Mucosa of rectum (tissue), 2 donors: ENCODE results near the gene SEC16B.
A peak's percentile ranks its signal among the peaks of the same experiment; 100 is the strongest.

Experiments
- H3K27ac ChIP-seq, 2 donors: one replicate each; pipeline ENCODE4 v1.7.0; 2013; ENCODE audit warnings: inconsistent platforms in 2 of 2, low read depth in 2 of 2, low read length in 2 of 2
- H3K27me3 ChIP-seq, 2 donors: one replicate each; pipeline ENCODE4 v1.7.0; 2013; ENCODE audit warnings: low read length in 2 of 2; ENCODE audit not compliant: control insufficient read depth in 2 of 2, insufficient read depth in 2 of 2
- H3K36me3 ChIP-seq, 2 donors: one replicate each; pipeline ENCODE4 v1.7.0; 2013; ENCODE audit warnings: low read length in 2 of 2; ENCODE audit not compliant: control insufficient read depth in 2 of 2, insufficient read depth in 2 of 2
- H3K4me1 ChIP-seq, 2 donors: one replicate each; pipeline ENCODE4 v1.7.0; 2013; ENCODE audit warnings: low read length in 2 of 2, mild to moderate bottlenecking in 1 of 2; ENCODE audit not compliant: control insufficient read depth in 2 of 2, insufficient read depth in 2 of 2
- H3K4me3 ChIP-seq, 2 donors: one replicate each; pipeline ENCODE4 v1.7.0; 2013; ENCODE audit warnings: low read length in 2 of 2
- H3K9ac ChIP-seq, 2 donors: one replicate each; pipeline ENCODE4 v1.7.0; 2013; ENCODE audit warnings: low read length in 2 of 2, low read depth in 1 of 2, mild to moderate bottlenecking in 1 of 2
- H3K9me3 ChIP-seq, 2 donors: one replicate each; pipeline ENCODE4 v1.7.0; 2013; ENCODE audit warnings: low read length in 2 of 2; ENCODE audit not compliant: control insufficient read depth in 2 of 2
- donor health status: healthy.
- donor health status: Normal muscosa, but diverticular disease.

Gene SEC16B

DNA sequence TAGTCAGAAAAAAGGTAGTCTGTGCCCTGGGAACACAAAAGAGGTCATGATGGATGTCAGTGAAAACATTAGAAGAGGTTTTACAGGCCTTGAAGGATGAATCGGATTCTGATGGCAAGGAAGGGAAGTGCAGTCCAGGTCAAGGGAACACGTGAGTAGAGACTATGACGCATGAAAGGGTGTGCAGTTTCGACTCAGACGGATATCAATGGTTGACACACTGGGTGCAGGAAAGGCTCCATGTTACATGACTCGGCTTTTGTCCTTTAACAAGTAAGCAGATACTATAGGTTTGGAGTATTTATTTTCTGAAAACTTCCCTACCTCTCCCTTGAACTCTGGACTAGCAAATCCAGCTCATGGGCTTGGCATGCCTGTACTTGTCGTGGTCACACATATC is 55.3 kb downstream of the SEC16B start:
- Histone ChIP-seq H3K36me3 (no peaks in the 10 kb centered on the region), H3K27ac (no peak overlapping the region), H3K9ac (no peak overlapping the region), H3K9me3 (no peaks in the 10 kb centered on the region), H3K4me1 (no peaks in the 10 kb centered on the region), H3K4me3 (no peak overlapping the region), H3K27me3 (no peaks in the 10 kb centered on the region)

DNA sequence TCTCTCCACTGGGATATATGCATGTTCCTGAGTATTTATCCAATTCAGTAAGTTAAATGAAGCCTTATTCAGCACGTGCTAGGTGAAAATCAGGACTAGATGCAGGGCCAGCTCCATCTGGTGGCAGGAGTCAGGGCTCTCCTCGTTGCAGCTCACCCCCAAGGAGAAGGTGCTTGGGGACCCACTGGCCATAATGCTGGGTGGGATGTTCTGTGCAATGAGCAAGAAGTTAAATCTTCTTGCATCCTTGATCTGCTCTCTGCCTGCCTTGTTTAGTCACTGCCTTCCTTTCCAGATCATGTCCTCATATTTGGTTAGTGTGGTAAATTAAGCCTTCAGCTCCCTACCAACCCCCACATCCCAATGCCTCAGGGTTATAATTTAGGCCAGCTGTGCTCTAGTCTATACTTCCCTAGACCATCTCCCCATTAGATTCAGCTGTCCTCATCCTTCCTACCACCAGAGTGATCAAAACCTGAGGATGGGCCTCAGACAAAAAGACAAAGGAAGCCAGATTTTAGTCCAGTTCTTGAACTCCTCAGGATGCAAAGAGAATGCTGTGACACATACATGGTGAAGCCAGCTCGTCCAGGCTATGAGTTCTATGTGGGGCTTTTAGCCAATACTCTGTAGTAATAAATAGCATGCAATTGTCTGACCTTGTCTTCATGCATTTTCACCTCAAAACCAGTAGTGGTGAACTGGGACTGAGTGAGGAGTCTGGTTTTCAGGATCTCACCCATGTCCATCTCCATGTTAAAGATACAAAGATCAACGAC is 55.9 kb downstream of the SEC16B start:
- H3K9me3 ChIP-seq: no peaks in the 10 kb centered on the region
- no peaks in the 10 kb centered on the region for H3K4me1 ChIP-seq
- H3K36me3 ChIP-seq: no peaks in the 10 kb centered on the region
- no peak overlapping the region for H3K9ac ChIP-seq
- H3K27me3 ChIP-seq: no peaks in the 10 kb centered on the region
- H3K4me3 ChIP-seq: no peak overlapping the region
- no peak overlapping the region for H3K27ac ChIP-seq

DNA sequence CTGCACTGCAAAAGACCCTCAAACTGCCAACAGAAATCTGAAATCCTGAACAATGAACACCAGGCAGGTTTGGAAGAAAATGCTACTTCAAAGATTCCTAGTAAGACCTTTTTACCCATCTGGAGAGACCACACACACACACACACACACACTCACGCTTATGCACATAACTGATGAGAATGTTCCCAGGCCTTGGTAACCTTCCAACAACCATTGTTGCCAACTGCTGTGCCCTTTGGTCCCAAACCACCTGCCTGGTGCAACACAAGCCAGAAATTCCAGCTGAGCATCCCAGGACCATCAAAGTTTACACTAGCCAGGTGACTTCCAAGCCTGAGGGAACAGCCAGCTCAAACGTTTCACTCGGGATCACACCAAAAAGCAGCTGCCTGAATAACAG is 56.9 kb downstream of the SEC16B start:
- Histone ChIP-seq H3K36me3 (no peaks in the 10 kb centered on the region), H3K27me3 (no peaks in the 10 kb centered on the region), H3K4me3 (no peak overlapping the region), H3K9ac (no peak overlapping the region), H3K27ac (no peak overlapping the region), H3K4me1 (no peaks in the 10 kb centered on the region), H3K9me3 (no peaks in the 10 kb centered on the region)

DNA sequence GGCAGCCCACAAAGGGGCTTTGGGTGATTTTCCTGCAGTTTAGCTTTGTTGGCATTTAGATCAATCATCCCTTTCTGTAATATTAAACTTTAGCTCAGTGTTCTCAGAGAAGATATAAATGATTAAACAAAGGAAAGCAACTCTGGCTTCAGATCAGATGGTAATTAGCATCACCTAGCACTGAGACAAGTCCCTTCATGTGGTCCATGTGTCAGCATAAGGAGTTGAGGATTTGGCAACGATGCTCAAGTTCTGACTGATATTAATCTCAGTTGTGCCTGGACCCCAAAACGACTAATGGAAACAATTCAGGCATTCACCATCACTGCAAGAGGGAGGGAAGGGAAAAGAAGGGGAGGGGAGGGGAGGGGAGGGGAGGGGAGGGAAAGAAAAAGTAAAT is 60.4 kb downstream of the SEC16B start:
- H3K9me3 ChIP-seq: no peaks in the 10 kb centered on the region
- no peak overlapping the region for H3K9ac ChIP-seq
- H3K27me3 ChIP-seq: no peaks in the 10 kb centered on the region

DNA sequence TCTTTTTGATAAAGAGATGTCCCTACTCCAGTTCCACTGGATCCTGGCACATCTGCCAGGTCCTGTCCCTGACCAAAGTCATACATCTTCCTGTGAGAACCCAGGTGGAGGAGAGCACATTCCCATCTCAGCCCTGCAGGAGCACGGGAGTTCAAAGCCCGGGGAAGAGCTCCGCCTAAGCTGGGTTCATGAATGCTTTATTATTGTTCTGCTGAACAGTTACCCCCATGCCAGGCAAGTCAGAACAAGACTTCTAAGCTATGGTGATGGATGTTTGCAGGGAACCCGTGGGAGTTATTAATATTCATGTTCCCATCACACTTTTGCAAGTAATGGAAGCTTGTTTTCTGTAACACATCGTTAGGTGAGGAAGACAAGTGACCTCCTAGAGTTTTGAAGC is 62.9 kb downstream of the SEC16B start:
- Histone ChIP-seq H3K27ac (no peak overlapping the region), H3K36me3 (no peaks in the 10 kb centered on the region), H3K4me3 (no peak overlapping the region), H3K9me3 (no peaks in the 10 kb centered on the region), H3K27me3 (no peaks in the 10 kb centered on the region), H3K4me1 (no peaks in the 10 kb centered on the region), H3K9ac (no peak overlapping the region)

More for the DNA sequence above, 60.4 kb downstream of the SEC16B start:
- H3K4me1 ChIP-seq: no peaks in the 10 kb centered on the region
- no peak overlapping the region for H3K4me3 ChIP-seq
- no peaks in the 10 kb centered on the region for H3K36me3 ChIP-seq
- H3K27ac ChIP-seq: no peak overlapping the region

DNA sequence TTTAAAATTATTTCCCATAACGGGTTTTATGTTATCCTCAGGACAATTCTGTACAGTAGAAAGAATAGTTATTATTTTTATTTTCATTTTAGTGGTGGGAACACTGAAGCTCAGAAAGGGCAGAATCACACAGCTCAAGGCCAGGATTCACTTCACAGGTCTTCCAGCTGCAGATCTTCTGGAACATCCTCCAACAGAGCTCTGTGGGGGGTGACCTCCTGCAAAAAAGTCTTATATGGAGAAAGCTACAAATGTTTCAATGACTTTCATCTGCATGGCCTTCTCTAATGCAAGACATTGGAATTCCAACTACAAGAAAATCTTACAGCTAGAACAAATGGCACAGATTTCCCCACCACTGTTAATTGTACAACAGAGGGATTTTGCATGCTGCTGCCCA is 64.2 kb downstream of the SEC16B start:
- Histone ChIP-seq H3K4me3 (no peak overlapping the region), H3K9ac (no peak overlapping the region), H3K36me3 (no peaks in the 10 kb centered on the region), H3K27ac (no peak overlapping the region), H3K9me3 (no peaks in the 10 kb centered on the region), H3K27me3 (no peaks in the 10 kb centered on the region), H3K4me1 (peaks cover 2 to 6% of the 10 kb centered on the region in 2 donors)

DNA sequence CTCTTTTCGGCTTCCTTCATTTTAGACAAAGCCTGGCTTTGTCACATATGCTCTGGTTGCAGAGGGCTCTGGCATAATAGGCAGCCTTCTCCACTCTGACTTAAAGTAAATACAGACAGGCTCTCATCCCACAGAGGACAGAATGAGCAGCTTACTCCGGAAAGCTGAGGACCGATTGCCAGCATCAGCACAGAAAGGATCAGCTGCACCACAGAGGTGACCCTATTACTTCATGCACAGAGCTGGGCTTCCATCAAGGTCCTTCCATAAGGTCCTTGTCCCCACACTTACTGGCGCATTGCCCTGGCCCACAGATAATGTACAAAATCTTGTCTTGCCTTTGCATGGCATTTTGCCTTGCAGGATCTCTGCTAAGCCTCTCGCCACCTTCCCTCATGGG is 67.6 kb downstream of the SEC16B start:
- Histone ChIP-seq H3K36me3 (no peaks in the 10 kb centered on the region), H3K4me1 (peaks cover 10 to 30% of the 10 kb centered on the region in 2 donors), H3K9me3 (no peaks in the 10 kb centered on the region), H3K27ac (no peak overlapping the region), H3K27me3 (no peaks in the 10 kb centered on the region), H3K9ac (no peak overlapping the region), H3K4me3 (no peak overlapping the region)

DNA sequence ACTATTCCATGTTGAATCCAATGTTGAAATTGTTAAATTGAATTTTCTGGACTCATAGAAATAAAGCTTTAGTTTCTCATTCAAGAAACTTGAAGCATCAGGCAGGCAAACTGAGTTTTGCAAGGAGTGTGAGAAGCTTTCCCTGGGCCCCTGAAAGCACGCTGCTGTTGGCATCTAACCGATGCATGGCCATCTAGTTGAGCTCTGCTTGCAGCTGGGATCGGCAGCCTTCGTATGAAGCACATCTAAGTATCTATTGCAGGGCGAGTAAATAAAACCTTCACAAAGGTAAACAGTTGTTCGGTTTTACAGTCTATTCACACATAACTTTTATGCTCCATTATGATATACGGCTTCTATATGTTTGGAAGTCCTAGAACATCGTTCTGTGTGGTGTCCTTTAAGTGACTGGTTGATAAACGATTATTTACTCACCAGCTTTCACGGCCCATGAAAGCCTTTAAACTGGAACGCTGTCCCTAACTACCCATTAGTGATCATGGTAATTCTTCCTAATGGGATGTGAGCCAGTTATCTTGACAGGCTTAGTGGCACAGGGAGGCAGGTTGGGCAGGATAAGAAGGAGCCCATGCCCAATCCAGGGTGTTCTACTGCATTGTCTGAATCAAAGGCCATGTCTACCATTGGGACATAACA is 71.7 kb downstream of the SEC16B start:
- no peak overlapping the region for H3K9ac ChIP-seq
- no peaks in the 10 kb centered on the region for H3K9me3 ChIP-seq
- no peaks in the 10 kb centered on the region for H3K27me3 ChIP-seq
- peaks cover 12 to 34% of the 10 kb centered on the region in 2 donors for H3K4me1 ChIP-seq
- H3K27ac ChIP-seq: peak overlapping the region; percentile 45 to 63
- H3K4me3 ChIP-seq: peak overlapping the region; percentile 14 to 27
- H3K36me3 ChIP-seq: no peaks in the 10 kb centered on the region

DNA sequence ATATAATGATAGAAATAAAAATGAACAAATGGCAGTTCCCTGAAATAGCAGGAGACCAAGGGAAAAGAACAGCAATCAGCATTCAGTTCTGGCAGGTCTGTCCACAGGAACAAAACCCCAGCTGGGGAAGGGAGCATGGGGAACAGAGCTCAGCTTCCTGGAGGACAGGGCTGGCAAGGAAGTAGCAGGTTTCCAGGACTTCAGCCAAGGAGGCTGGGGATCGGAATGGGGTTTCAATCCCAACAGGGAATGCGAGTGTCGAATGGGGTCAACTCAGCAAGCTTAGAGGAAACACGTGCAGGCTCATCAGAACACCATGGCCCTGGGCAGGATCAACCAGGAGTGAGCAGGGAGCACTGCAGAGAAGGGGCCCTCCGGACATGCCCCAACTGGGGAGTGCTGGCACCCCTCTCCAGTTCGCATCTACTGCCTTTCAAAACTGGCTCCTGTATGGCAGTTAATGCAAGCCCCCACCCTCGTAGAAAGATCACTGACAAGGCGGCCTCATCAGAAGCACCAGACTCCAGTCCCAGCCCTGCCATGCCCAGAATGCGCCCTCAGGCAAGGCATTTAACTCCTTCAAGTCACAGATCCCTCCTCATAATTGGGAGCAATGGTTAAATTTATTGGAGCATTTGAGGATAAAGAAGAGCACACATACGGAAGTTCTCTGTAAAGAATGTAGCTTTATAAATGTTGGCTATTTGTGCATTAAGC is 72.4 kb downstream of the SEC16B start:
- Histone ChIP-seq H3K4me1 (peaks cover 12 to 34% of the 10 kb centered on the region in 2 donors), H3K9me3 (no peaks in the 10 kb centered on the region), H3K27me3 (no peaks in the 10 kb centered on the region), H3K36me3 (no peaks in the 10 kb centered on the region), H3K4me3 (no peak overlapping the region), H3K9ac (peak overlapping the region in 1 of 2 donors; percentile 20), H3K27ac (peak overlapping the region in 1 of 2 donors; percentile 14)
